ENCODE results near the gene ATP2B2. TPM values are rescaled to one million over a fixed set of nuclear protein-coding genes. Genes with fewer than 3 reads are reported as not detected.

Gene ATP2B2
- total RNA-seq (under 1 TPM in 1 of 2 donors, not detected in 1; 0.18 TPM), polyA plus RNA-seq (ENCODE audit: insufficient read length in 6 of 6) (under 1 TPM; 0.01 to 0.10 (median 0.04) TPM)
- long read RNA-seq, donor 1, result 0 reads
- long read RNA-seq, donor 2, result 0 reads
- long read RNA-seq, donor 3, result 0 reads
- long read RNA-seq, donor 4, result 0 reads
- long read RNA-seq, donor 5, result 0 reads
- long read RNA-seq, donor 6, result 0 reads
- long read RNA-seq, donor 7, result 0 reads
- long read RNA-seq, donor 8, result 0 reads
- long read RNA-seq, donor 9, result 0 reads
- long read RNA-seq, donor 10, result 0 reads
- long read RNA-seq, donor 11, full-length matches to known transcripts, result 6 of 6 reads
- long read RNA-seq, donor 11, partial matches to known transcripts, result 0 of 6 reads
- long read RNA-seq, donor 11, other reads (novel, unspliced or antisense), result 0 of 6 reads
- long read RNA-seq, donor 12, result 0 reads

GRCh38 chr3:10505050-10505790 lies at the start of gene ATP2B2:
Gene ATP2B2 (minus strand): TSS chr3:10505586. CDS start chr3:10449543, 56,043 bp downstream.
- H3K36me3 ChIP-seq, result no peaks in the 10 kb centered on the region
- peaks cover 0 to 7% of the 10 kb centered on the region in 2 donors for H3K4me1 ChIP-seq
- no peak within 1 kb of the TSS for H3K4me3 ChIP-seq
- no peak for ATAC-seq
- DNase-seq, result no peak
- no peak for TF ChIP-seq CTCF (IDR thresholded peaks at IDR 0.05)
- H3K27me3 ChIP-seq, result peaks cover 18 to 61% of the 10 kb centered on the region in 2 donors
- intact Hi-C loops (cut with DNase I), result no loop called here
- no peaks in the 10 kb centered on the region for H3K9me3 ChIP-seq
- H3K27ac ChIP-seq, result no peak within 1 kb of the TSS

GRCh38 chr3:10554746-10555145 lies 49.4 kb upstream of the ATP2B2 start:
- H3K4me3 ChIP-seq, result no peak overlapping the region
- no peak for TF ChIP-seq CTCF (IDR thresholded peaks at IDR 0.05)
- ATAC-seq (no peak), DNase-seq (no peak)
- intact Hi-C loops (cut with DNase I), result no loop called here
- H3K36me3 ChIP-seq, result no peaks in the 10 kb centered on the region
- peaks cover 0 to 5% of the 10 kb centered on the region in 2 donors for H3K4me1 ChIP-seq
- H3K27me3 ChIP-seq, result peaks cover 0 to 21% of the 10 kb centered on the region in 2 donors
- no peak overlapping the region for H3K27ac ChIP-seq
- H3K9me3 ChIP-seq, result no peaks in the 10 kb centered on the region

- Histone ChIP-seq H3K4me3 (no peak overlapping the region), H3K27me3 (peaks cover 0 to 21% of the 10 kb centered on the region in 2 donors), H3K36me3 (no peaks in the 10 kb centered on the region), H3K27ac (no peak overlapping the region), H3K9me3 (no peaks in the 10 kb centered on the region), H3K4me1 (peaks cover 0 to 5% of the 10 kb centered on the region in 2 donors)
- DNase-seq (no peak), ATAC-seq (no peak)
- no peak for TF ChIP-seq CTCF (IDR thresholded peaks at IDR 0.05)
- intact Hi-C loops (cut with DNase I), result no loop called here
These were observed 48.8 kb upstream of the ATP2B2 start for GRCh38 chr3:10554236-10554611.

- Histone ChIP-seq H3K9me3 (no peaks in the 10 kb centered on the region), H3K27ac (no peak overlapping the region), H3K4me1 (peaks cover 0 to 5% of the 10 kb centered on the region in 2 donors), H3K36me3 (no peaks in the 10 kb centered on the region), H3K4me3 (no peak overlapping the region), H3K27me3 (peaks cover 0 to 21% of the 10 kb centered on the region in 2 donors)
- intact Hi-C loops (cut with DNase I), result no loop called here
- no peak for TF ChIP-seq CTCF (IDR thresholded peaks at IDR 0.05)
- DNase-seq (peak in 1 of 4 donors; percentile 7), ATAC-seq (no peak)
These were observed 48.3 kb upstream of the ATP2B2 start for GRCh38 chr3:10553591-10554235.

GRCh38 chr3:10552631-10552943 lies 47.2 kb upstream of the ATP2B2 start:
- H3K9me3 ChIP-seq, result no peaks in the 10 kb centered on the region
- H3K27ac ChIP-seq, result no peak overlapping the region
- intact Hi-C loops (cut with DNase I), result no loop called here
- H3K4me1 ChIP-seq, result peaks cover 0 to 5% of the 10 kb centered on the region in 2 donors
- no peak for TF ChIP-seq CTCF (IDR thresholded peaks at IDR 0.05)
- no peaks in the 10 kb centered on the region for H3K36me3 ChIP-seq
- ATAC-seq (no peak), DNase-seq (no peak)
- no peak overlapping the region for H3K4me3 ChIP-seq
- peaks cover 0 to 21% of the 10 kb centered on the region in 2 donors for H3K27me3 ChIP-seq

Data from left lung (tissue), 14 donors.